HepG2 (cell line): ENCODE measurements around the gene TRPC1. TPM values are rescaled to one million over a fixed set of nuclear protein-coding genes. Genes with fewer than 3 reads are reported as not detected.

ENCODE experiments used
- polyA plus RNA-seq, 8 experiments: library from polyadenylated mRNA; depleted of rRNA in 3 of 8; stranded (reverse) in 7 of 8; unstranded in 1 of 8; fragments of >200 nt; fragmentation: Illumina TruSeq in 4 of 8; extraction: Trizol in 4 of 8; gene quantifications; 2 replicates each; pipeline versions ENCODE4 v1.2.1 to v1.2.3, GENCODE V29; 2011 to 2016; ENCODE audit warnings: low read depth in 4 of 8, missing spikeins in 1 of 8, mixed read lengths in 1 of 8; ENCODE audit not compliant: insufficient read depth in 1 of 8
- small RNA-seq, 3 experiments: library from RNA; depleted of rRNA; stranded (forward); fragments of <200 nt; gene quantifications; one replicate each; pipeline ENCODE3, GENCODE V24; 2012; ENCODE audit warnings: low read depth in 2 of 3, low replicate concordance in 1 of 3; ENCODE audit not compliant: insufficient read length in 3 of 3, insufficient read depth in 2 of 3
- total RNA-seq, 5 experiments: library from RNA; depleted of rRNA; stranded (reverse); fragments of >200 nt; fragmentation: Illumina TruSeq; extraction: Trizol; gene quantifications; 2 replicates each; pipeline ENCODE4 v1.2.3, GENCODE V29; 2016; ENCODE audit warnings: low read depth in 1 of 5

Gene TRPC1
- total and polyA plus RNA-seq, 2 of the 13 experiments (the other 11 are each of a cell fraction or from before 2014, with no cell fraction given) = 10.8 to 13.1 TPM

Small RNA genes lying within 50 kb of the gene (small RNA-seq; reads per million reads assigned to genes)
- 0 reads per million in 3 experiments for gene RNU7-47P

Other genes with a start within 250 kb of the TRPC1 start
- gene ATR, start 145.3 kb upstream of the TRPC1 start, total RNA-seq (2016; rRNA removed; fragmentation: Illumina TruSeq; extraction: Trizol) = 17.0 and 21.7 TPM in 2 replicates
- gene ATR, start 145.3 kb upstream of the TRPC1 start, polyA plus RNA-seq (2011; rRNA removed) = 5.4 and 6.6 TPM in 2 replicates
- gene PLS1, start 127.6 kb upstream of the TRPC1 start, total RNA-seq (2016; rRNA removed; fragmentation: Illumina TruSeq; extraction: Trizol) = 21.1 and 34.1 TPM in 2 replicates
- gene PLS1, start 127.6 kb upstream of the TRPC1 start, polyA plus RNA-seq (2011; rRNA removed) = 8.3 and 11.2 TPM in 2 replicates
- gene PCOLCE2, start 165.0 kb downstream of the TRPC1 start, total RNA-seq (2016; rRNA removed; fragmentation: Illumina TruSeq; extraction: Trizol) = 1.1 and 2.0 TPM in 2 replicates
- gene PCOLCE2, start 165.0 kb downstream of the TRPC1 start, polyA plus RNA-seq (2011; rRNA removed) = 0.71 and 0.74 TPM in 2 replicates
- 10.3 and 10.4 TPM in 2 replicates for gene PAQR9, start 239.6 kb downstream of the TRPC1 start, total RNA-seq (2016; rRNA removed; fragmentation: Illumina TruSeq; extraction: Trizol)
- gene PAQR9, start 239.6 kb downstream of the TRPC1 start, polyA plus RNA-seq (2011; rRNA removed) = 3.7 and 8.4 TPM in 2 replicates